Mammary epithelial cell (primary cell): ENCODE results near the gene C16orf87.

Experiments used
- EZH2 ChIP-seq: IDR thresholded peaks from 2 replicates; pipeline ENCODE4 v1.6.1; 2012; ENCODE audit warnings: low read length, inconsistent platforms, borderline replicate concordance
- TF ChIP-seq, protein P1 (sequence below), 2 donors: IDR thresholded peaks in 1 of 2; conservative IDR thresholded peaks in 1 of 2; 2 replicates each; pipeline ENCODE4 v1.5.1; 2011 to 2012; ENCODE audit warnings: inconsistent platforms in 2 of 2, low read length in 2 of 2, mild to moderate bottlenecking in 2 of 2, control low read depth in 1 of 2, low read depth in 1 of 2; ENCODE audit not compliant: insufficient read depth in 1 of 2; ENCODE audit errors: extremely low read depth in 1 of 2

DNA sequence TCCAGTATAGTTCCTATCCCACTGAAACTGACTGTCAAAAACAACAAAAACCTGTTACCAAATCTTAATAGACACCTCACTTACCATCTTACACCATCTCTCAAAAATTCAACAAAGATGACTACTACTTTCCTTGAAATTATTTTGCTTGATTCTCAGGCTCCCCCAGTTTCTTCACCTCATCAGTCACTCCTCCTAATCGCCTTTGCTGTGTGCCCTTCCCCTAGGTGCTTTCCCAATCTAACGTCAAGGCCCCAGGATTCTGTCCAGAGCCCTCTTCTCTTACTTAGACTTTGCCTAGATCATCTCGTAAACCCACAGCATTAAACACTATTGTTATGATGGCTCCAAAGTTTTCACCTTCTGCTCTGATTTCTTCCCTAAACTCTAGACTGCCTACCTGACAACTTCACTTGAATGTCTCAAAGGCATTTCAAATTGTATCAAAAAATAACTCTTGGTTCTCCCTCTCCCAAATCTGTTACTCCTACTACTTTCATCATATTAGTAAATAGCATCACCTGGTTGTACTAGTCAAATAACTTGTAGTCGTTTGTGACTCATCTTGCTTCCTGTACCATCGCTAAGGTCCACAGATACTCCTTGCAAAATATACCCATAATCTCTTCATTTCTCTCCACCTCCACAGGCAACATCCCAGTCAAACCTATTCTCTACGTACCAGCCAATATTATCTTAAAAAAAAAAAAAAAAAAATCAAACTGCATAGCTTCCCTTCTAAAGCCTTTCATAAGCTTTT lies 18.0 kb downstream of the C16orf87 start:
- TF ChIP-seq, protein P1, sequence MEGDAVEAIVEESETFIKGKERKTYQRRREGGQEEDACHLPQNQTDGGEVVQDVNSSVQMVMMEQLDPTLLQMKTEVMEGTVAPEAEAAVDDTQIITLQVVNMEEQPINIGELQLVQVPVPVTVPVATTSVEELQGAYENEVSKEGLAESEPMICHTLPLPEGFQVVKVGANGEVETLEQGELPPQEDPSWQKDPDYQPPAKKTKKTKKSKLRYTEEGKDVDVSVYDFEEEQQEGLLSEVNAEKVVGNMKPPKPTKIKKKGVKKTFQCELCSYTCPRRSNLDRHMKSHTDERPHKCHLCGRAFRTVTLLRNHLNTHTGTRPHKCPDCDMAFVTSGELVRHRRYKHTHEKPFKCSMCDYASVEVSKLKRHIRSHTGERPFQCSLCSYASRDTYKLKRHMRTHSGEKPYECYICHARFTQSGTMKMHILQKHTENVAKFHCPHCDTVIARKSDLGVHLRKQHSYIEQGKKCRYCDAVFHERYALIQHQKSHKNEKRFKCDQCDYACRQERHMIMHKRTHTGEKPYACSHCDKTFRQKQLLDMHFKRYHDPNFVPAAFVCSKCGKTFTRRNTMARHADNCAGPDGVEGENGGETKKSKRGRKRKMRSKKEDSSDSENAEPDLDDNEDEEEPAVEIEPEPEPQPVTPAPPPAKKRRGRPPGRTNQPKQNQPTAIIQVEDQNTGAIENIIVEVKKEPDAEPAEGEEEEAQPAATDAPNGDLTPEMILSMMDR (conservative IDR thresholded peaks at IDR 0.05 in 1 of 2, IDR thresholded peaks at IDR 0.05 in 1 of 2; ENCODE audit: extremely low read depth in 1 of 2, insufficient read depth in 1 of 2, low read depth in 1 of 2, low read length in 2 of 2) = no peak
- no peak for TF ChIP-seq EZH2
